Esophagus mucosa (tissue), 1 donor: Measurements from ENCODE around the gene PER2. TPM values are rescaled to one million over a fixed set of nuclear protein-coding genes. Genes with fewer than 3 reads are reported as not detected.
"Not testable (repeated sequence)": the region's sequence is repeated elsewhere in the genome, so short reads cannot be mapped to it uniquely, and the experiment has no call there.

Source experiments
- ATAC-seq: fragments of 200-7000 bp; cut with Tn5 transposase; one replicate; pipeline ENCODE4 v1.9.1; 2020
- total RNA-seq: library from RNA; stranded (reverse); gene quantifications from one replicate; pipeline ENCODE4 v1.2.4, GENCODE V29; 2023
- donor health status: DM: yes; HTN: yes; CAD: no.

Gene PER2, protein sequence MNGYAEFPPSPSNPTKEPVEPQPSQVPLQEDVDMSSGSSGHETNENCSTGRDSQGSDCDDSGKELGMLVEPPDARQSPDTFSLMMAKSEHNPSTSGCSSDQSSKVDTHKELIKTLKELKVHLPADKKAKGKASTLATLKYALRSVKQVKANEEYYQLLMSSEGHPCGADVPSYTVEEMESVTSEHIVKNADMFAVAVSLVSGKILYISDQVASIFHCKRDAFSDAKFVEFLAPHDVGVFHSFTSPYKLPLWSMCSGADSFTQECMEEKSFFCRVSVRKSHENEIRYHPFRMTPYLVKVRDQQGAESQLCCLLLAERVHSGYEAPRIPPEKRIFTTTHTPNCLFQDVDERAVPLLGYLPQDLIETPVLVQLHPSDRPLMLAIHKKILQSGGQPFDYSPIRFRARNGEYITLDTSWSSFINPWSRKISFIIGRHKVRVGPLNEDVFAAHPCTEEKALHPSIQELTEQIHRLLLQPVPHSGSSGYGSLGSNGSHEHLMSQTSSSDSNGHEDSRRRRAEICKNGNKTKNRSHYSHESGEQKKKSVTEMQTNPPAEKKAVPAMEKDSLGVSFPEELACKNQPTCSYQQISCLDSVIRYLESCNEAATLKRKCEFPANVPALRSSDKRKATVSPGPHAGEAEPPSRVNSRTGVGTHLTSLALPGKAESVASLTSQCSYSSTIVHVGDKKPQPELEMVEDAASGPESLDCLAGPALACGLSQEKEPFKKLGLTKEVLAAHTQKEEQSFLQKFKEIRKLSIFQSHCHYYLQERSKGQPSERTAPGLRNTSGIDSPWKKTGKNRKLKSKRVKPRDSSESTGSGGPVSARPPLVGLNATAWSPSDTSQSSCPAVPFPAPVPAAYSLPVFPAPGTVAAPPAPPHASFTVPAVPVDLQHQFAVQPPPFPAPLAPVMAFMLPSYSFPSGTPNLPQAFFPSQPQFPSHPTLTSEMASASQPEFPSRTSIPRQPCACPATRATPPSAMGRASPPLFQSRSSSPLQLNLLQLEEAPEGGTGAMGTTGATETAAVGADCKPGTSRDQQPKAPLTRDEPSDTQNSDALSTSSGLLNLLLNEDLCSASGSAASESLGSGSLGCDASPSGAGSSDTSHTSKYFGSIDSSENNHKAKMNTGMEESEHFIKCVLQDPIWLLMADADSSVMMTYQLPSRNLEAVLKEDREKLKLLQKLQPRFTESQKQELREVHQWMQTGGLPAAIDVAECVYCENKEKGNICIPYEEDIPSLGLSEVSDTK (N-terminal part only)
- 18.7 TPM for total RNA-seq

DNA sequence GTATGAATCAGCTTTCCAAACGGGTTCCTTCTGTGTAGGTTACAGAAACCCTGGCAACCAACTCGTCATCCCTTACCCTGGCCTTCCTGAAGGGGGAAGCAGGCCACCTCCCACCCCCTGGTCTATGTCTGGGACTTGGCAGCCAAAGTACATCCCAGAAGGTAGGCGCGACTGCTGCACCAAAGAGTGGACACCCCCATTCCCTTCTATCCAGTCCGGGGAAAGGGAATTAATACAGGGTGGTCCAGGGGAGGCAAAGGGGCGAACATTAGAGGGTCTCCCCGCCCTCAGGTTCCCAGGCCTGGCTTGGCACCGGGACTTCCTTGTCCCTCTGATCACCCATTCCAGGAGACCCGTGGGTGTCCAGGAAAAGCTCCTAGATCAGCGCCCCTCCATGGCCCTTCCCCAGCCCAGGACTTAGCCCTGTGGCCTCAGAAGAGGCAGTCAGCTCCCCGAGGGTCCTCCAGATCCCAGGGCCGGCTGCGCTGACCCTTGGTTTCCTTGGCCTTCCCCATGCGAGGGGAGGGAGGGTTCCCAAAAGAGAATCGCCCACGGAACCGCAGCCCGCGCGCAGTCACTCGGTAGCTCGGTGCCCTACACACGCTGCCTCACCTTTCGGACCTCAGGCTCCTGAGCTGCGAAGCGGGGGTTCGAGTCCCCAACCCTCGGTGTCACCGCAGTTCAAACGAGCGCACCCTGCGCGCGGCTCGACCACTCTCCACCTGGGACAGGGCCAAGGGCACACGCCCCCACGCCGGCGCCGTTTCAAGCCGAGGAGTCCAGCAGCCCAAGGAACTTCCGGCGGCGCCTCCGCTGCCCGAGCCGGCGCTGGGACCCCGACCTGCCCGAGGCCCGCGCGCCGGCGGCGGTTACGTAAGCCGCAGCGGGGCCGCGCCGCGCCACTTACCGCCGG is at the start of gene PER2:
Gene PER2 (minus strand): TSS at position 874 of the 913 bp plus-strand sequence. CDS start 10,674 bp downstream, outside the sequence.
- ATAC-seq: peak; percentile 61

GRCh38 chr2:238337846-238338245 is 49.4 kb upstream of the PER2 start:
- no peak for ATAC-seq

- no peak for ATAC-seq
These were observed 48.5 kb upstream of the PER2 start for GRCh38 chr2:238336793-238337444.

DNA sequence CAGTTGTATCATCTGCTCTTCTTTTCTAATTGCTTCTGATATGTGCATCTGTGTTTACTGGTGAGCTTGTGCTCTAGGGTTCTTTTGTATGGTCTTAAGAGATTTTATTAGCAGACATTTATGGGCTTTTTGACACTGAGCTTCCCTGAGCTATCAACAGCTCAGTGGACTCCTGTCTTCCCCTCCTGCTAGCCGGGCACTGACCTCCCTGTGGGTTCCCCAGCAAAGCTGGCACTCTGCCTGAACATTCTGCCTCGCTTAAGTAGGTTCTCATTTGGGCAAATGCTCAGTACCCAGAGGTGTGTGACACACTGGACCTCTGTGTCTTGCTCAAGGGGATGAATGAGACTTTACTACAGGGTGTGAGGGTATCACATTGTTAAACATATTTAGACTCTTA is 47.7 kb upstream of the PER2 start:
- no peak for ATAC-seq

- not testable (repeated sequence) for ATAC-seq
These were observed 47.2 kb upstream of the PER2 start for GRCh38 chr2:238335591-238335990.

GRCh38 chr2:238334885-238335284 is 46.5 kb upstream of the PER2 start:
- ATAC-seq: no peak

DNA sequence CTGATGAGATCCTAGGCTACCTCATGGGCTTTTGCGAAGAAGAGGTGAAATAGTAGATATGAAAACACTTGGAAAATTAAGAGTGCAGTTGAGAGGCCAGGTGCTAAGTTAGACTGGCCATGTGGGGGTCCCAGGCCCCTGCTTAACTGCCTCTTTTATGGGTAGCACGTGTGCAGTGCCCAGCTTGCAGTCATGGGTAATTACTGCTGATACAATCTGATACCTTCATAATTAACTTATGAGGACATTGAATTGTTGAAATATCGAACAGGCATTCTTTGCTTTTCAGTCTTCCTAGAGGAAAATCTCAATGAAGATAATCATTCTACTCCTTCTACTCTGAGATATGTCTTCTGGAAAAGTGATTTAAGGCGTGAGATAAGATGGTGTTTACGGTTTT is 43.5 kb upstream of the PER2 start:
- no peak for ATAC-seq

- no peak for ATAC-seq
These were observed 42.0 kb upstream of the PER2 start for GRCh38 chr2:238330391-238330790.

DNA sequence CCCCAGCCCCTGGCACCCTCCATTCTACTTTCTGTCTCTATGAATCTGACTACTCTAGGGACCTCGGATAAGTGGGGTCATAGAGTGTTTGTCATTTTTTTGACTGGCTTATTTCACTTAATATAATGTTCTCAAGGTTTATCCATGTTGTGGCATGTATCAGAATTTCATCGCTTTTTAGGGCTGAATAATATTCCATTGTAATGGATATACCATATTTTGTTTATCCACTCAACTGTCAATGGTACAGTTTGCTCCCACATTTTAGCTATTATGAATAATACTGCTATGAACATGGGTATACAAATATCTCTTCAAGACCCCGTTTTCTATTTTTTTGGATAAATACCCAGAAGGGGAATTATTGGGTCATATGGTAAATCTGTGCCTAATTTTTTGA is 39.3 kb upstream of the PER2 start:
- ATAC-seq: no peak

DNA sequence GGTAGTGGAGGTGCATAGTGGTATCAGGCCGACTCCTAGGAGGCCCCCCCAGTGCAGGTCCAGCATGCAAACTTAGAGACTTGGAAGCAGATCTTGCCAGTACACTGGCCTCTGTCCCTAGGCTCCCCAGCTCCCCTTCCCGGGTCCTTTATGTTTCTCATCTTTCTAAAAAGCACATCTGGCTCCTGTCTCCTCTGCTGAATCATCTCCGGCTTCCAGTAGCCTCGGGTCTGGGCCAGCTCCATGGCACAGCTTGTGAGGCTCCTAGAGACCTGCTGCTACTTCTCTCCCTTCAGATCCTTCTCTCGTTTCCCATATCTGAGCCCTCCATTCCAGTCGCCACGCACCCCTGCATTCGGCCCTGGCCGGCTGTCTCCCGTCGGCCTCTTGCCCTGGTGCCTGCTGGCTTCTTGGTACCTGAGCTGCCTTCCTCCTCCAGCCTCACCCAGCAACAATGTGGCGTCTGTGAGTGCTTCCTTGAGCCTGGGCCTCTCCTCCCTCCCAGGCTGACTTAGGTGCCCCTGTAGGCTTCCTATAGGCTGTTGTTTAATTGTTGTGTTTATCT is 38.5 kb upstream of the PER2 start:
- ATAC-seq: no peak

- no peak for ATAC-seq
These were observed 37.3 kb upstream of the PER2 start for GRCh38 chr2:238325694-238326093.

- not testable (repeated sequence) for ATAC-seq
These were observed 35.8 kb upstream of the PER2 start for GRCh38 chr2:238324248-238324647.

DNA sequence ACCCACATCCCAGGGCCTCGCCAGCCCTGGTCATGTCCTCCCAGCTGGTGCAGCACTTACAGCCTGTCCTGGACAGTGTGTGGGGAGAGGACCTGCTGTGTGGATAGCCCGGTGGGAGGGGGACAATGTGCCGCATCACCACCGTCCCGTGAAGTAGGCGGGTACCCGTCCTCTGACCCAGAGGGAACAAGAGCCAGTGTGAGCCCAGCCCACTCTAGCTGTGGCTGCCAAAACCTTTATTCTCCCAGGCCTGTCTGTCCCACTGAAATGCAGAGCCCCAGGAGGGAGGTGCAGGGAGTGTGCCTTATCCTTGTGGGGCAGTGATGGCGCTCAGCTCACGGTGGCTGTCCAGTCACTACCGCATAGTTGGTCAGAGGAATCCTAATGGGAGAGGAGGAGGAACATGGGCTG is 33.6 kb upstream of the PER2 start:
- ATAC-seq: no peak

DNA sequence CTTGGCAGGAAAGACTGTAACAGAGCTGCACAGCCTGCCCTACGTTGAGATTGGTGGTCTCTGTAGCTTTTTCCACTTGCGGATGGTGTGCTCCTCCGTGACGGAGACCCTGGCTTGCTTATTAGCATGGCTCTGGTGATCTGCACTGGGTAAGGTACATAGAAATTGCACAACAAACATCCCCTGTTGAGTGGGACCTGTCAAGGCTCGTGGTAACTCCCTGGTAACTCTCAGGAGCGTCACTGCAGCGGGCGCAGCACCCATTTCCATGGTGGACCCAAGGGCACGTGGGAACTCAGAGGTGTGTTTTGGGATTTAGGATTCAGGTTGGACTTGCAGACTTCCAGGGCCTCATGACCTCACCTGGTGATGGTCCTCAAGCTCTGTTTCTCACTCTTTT is 33.1 kb upstream of the PER2 start:
- peak; percentile 48 for ATAC-seq

DNA sequence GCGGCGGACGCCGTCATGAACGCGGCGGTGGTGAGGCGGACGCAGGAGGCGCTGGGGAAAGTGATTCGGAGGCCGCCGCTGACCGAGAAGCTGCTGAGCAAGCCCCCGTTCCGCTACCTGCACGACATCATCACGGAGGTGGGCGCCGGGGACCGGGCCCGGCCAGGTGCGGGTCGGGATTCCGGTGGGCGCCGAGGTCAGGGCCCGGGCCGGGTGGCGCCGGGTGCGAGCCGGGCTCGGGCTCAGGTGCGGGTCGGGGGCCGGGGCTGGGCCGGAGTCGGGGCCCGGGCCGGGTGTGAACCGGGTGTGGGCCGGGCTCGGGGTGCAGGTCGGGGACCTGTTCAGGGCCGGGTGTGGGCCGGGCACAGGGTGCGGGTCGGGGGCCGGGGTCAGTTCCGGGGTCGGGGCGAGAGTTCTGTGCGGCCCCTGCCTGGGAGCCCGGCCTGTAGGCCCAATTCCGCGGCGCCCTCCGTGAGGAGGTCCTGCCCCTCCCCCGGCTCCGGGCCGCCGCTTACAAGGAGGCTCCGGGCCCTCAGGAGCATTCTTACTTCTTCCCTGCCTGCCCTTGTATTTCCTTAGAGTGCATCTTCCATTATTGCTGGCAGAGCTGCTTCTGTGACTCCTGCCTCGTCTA is 32.4 kb upstream of the PER2 start:
- ATAC-seq: peak; percentile 30

- ATAC-seq: peak; percentile 98
These were observed 31.8 kb upstream of the PER2 start, which contains the start of gene TRAF3IP1 for GRCh38 chr2:238320246-238320647. Gene TRAF3IP1, plus strand, starts transcription at chr2:238320518. Its CDS starts 145 bp downstream, at chr2:238320663.

DNA sequence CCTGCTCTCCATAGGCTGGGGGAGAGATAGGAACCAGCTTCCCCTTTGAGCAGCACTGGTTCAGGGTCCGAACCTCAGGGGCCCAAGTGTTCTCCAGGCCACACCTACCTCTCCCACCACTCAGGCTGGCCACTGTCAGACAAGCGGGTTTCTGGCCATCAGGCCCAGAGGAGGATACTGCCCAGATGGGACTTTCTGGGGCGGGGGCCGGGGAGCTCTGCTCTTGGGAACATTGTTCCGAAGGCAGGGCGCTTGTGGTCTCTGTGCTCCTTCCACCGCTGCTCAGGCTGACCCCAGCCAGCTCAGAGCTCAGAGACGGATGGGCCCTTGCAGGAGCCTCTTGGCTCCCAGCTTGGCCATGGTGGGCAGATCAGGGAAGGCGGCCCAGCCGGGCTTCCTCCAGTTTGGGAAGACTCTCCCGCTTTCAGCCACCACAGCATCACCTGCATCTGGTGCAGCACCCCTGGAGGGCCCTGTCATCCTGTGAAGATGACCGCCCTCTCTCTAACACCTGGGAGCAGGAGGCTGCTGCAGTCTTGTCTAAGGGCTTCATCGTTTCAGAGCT is 26.7 kb upstream of the PER2 start:
- ATAC-seq: no peak

- ATAC-seq: peak; percentile 19
These were observed 26.2 kb upstream of the PER2 start for GRCh38 chr2:238314576-238314975.

DNA sequence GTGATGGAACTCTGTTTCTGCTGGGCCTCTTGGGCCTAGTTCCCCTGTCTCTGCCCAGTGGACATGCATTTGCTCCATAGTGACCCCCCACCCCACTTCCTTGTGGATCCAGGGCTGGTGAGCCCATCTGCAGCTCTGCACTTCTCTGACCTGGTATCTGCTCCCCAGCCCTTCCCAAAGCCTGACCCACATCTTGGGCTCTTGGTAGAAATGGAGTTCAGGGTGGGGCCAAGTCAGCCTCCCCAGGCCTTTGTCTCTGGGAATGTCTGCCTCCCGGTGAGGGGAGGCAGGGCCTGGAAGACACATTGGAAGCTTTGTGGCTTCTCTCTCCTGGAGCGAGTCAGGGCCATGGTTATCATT is 25.6 kb upstream of the PER2 start:
- no peak for ATAC-seq
